ENCODE measurements around the gene MYLK2. TPM values are rescaled to one million over a fixed set of nuclear protein-coding genes. Genes with fewer than 3 reads are reported as not detected.

Gene MYLK2
- total and polyA plus RNA-seq, 2 of the 4 experiments (the other 2 are of a cell fraction), result 0.18 to 0.27 TPM

- H3K4ac ChIP-seq (ENCODE audit: low read depth, low read length), result no peak overlapping the region
- no TSS peak for BruUV-seq (replicated peaks)
- H2AK9ac ChIP-seq (replicated peaks; ENCODE audit: low read depth, low read length, poor library complexity), result no peak overlapping the region
- H3K4me1 ChIP-seq (ENCODE audit: control insufficient read depth, insufficient read depth, low read length), result peaks cover under 1% of the 10 kb centered on the region; the same call in 1 of the 2 replicates
- no peak overlapping the region for H2AFZ ChIP-seq (replicated peaks; ENCODE audit: low read length, poor library complexity)
- no peak overlapping the region for H3K4me2 ChIP-seq (ENCODE audit: low read depth, low read length)
- H3K4me3 ChIP-seq (ENCODE audit: insufficient read depth, low read depth, low read length), result no peak overlapping the region
- ATAC-seq (ENCODE audit: low read depth), result no peak
- H2BK120ac ChIP-seq (ENCODE audit: low read depth, low read length), result no peak overlapping the region
- in situ Hi-C loops (cut with MboI; ENCODE audit: low sequenced_read_pairs), result loop anchor here (25.0 kb wide), 2 partner anchors 657 to 832 kb away; partner anchors contain the start of gene C20orf203
- no peak overlapping the region for H4K5ac ChIP-seq (ENCODE audit: low read depth, low read length)
- no peak overlapping the region for H4K8ac ChIP-seq (ENCODE audit: low read depth in 2 of 2, low read length in 2 of 2)
- H3K9me3 ChIP-seq (ENCODE audit: control insufficient read depth, insufficient read depth, low read length), result no peaks in the 10 kb centered on the region
- no peak overlapping the region for H3K23ac ChIP-seq (ENCODE audit: low read depth, low read length)
- WGBS, 2 experiments (ENCODE audit: extremely low coverage in 2 of 2, insufficient read length in 1 of 2), result no CpG with 5 or more reads among the region's 8 CpGs
- no peak overlapping the region for H3K56ac ChIP-seq (ENCODE audit: extremely low read depth, insufficient read depth, low read length)
- TF ChIP-seq MAZ (IDR thresholded peaks at IDR 0.05; ENCODE audit: borderline replicate concordance, low read depth, low read length) (no peak), CEBPB (IDR thresholded peaks at IDR 0.05; ENCODE audit: low read depth, low read length) (no peak), MAFK (IDR thresholded peaks at IDR 0.05; ENCODE audit: low read depth, low read length) (no peak), USF2 (IDR thresholded peaks at IDR 0.05; ENCODE audit: low read depth, low read length) (no peak), POLR2A (IDR thresholded peaks at IDR 0.05; ENCODE audit: low read depth, low read length) (no peak), MXI1 (IDR thresholded peaks at IDR 0.05; ENCODE audit: borderline replicate concordance, low read depth, low read length) (no peak), NFE2L2 (IDR thresholded peaks at IDR 0.05; ENCODE audit: low read depth, low read length) (no peak), CHD1 (IDR thresholded peaks at IDR 0.05; ENCODE audit: low read depth, low read length) (no peak), FOS (IDR thresholded peaks at IDR 0.05; ENCODE audit: low read depth, low read length) (no peak), RAD21 (IDR thresholded peaks at IDR 0.05; ENCODE audit: low read length) (no peak), RCOR1 (IDR thresholded peaks at IDR 0.05; ENCODE audit: insufficient replicate concordance, low read length) (no peak), RFX5 (IDR thresholded peaks at IDR 0.05; ENCODE audit: low read depth, low read length) (no peak)
- TF ChIP-seq, protein P1, sequence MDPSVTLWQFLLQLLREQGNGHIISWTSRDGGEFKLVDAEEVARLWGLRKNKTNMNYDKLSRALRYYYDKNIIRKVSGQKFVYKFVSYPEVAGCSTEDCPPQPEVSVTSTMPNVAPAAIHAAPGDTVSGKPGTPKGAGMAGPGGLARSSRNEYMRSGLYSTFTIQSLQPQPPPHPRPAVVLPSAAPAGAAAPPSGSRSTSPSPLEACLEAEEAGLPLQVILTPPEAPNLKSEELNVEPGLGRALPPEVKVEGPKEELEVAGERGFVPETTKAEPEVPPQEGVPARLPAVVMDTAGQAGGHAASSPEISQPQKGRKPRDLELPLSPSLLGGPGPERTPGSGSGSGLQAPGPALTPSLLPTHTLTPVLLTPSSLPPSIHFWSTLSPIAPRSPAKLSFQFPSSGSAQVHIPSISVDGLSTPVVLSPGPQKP (IDR thresholded peaks at IDR 0.05; ENCODE audit: borderline replicate concordance, low read depth, low read length), result no peak
- ChIA-PET POLR2A (ENCODE audit: unreplicated experiment) (no interaction called here), CTCF (interaction anchor here (0.9 to 1.3 kb wide), 2 partner anchors 12 to 16 kb away, joined by 3 to 4 read pairs; no protein-coding TSS in a partner anchor)
- no peak overlapping the region for H2BK5ac ChIP-seq (ENCODE audit: low read depth, low read length, poor library complexity, severe bottlenecking)
- no peak overlapping the region for H4K91ac ChIP-seq (ENCODE audit: insufficient read depth, low read depth, low read length)
- H3K79me1 ChIP-seq (ENCODE audit: low read depth in 1 of 2, low read length in 2 of 2), result no peaks in the 10 kb centered on the region
- H3K27ac ChIP-seq (ENCODE audit: insufficient read depth, low read length), result no peak overlapping the region
- dilution Hi-C loops (cut with HindIII; ENCODE audit: low sequenced_read_pairs, unreplicated experiment), result no loop called here
- H2BK20ac ChIP-seq (ENCODE audit: low read depth, low read length), result no peak overlapping the region
- H4K20me1 ChIP-seq (ENCODE audit: insufficient read depth, low read length), result peaks cover 6% of the 10 kb centered on the region
- H3K9me1 ChIP-seq (ENCODE audit: insufficient read depth, low read length), result peaks cover 4% of the 10 kb centered on the region
- no peak overlapping the region for H3K18ac ChIP-seq (ENCODE audit: low read depth, low read length)
- no peak for DNase-seq
- intact Hi-C loops (cut with micrococcal nuclease), result no loop called here
- no peak overlapping the region for H2AK5ac ChIP-seq (ENCODE audit: low read depth, low read length)
- peaks cover 8% of the 10 kb centered on the region for H3K27me3 ChIP-seq (ENCODE audit: control insufficient read depth, insufficient read depth, low read length)
- H2BK15ac ChIP-seq (ENCODE audit: low read depth, low read length), result no peak overlapping the region
- no peaks in the 10 kb centered on the region for H3K36me3 ChIP-seq (ENCODE audit: control insufficient read depth, insufficient read depth, low read length)
- H3K9ac ChIP-seq (ENCODE audit: low read depth, low read length), result no peak overlapping the region
- H3K14ac ChIP-seq (replicated peaks; ENCODE audit: low read depth, low read length), result no peak overlapping the region
These were observed 11.3 kb downstream of the MYLK2 start for GRCh38 chr20:31830406-31830981.

Data from IMR-90 (cell line).